HepG2 (cell line): ENCODE measurements around the gene ARHGAP45. TPM values are rescaled to one million over a fixed set of nuclear protein-coding genes. Genes with fewer than 3 reads are reported as not detected.

Experiments
- ELF1 ChIP-seq: sonication (generic); formaldehyde crosslinking; IDR thresholded peaks from 2 replicates; pipeline ENCODE4 v1.4.0; 2020; ENCODE audit warnings: missing genetic modification reagents
- GATAD2A ChIP-seq: IDR thresholded peaks from 2 replicates; pipeline ENCODE4 v1.6.1; 2016
- KDM5A ChIP-seq: fragments of 200-600 bp; sonication (generic); IDR thresholded peaks from 2 replicates; pipeline ENCODE4 v1.7.0; 2018; ENCODE audit warnings: antibody characterized with exemption, mild to moderate bottlenecking, low read length, borderline replicate concordance
- MXI1 ChIP-seq: IDR thresholded peaks from 3 replicates; pipeline ENCODE4 v1.6.1; 2012; ENCODE audit warnings: low read depth, low read length, inconsistent platforms, borderline replicate concordance
- RFX3 ChIP-seq: IDR thresholded peaks from 2 replicates; pipeline ENCODE4 v1.6.1; 2016; ENCODE audit warnings: missing biosample characterization, missing genetic modification reagents
- RXRA ChIP-seq: sonication (generic); formaldehyde crosslinking; IDR thresholded peaks from 2 replicates; pipeline ENCODE4 v1.5.1; 2020; ENCODE audit warnings: missing genetic modification reagents
- RXRB ChIP-seq: IDR thresholded peaks from 2 replicates; pipeline ENCODE4 v1.6.1; 2016; ENCODE audit warnings: borderline replicate concordance, missing genetic modification reagents, missing compliant biosample characterization
- SAP130 ChIP-seq: IDR thresholded peaks from 2 replicates; pipeline ENCODE4 v1.6.1; 2016; ENCODE audit warnings: low read depth
- SNRNP70 ChIP-seq: fragments of 200-400 bp; formaldehyde crosslinking; IDR thresholded peaks from 2 replicates; pipeline ENCODE4 v1.6.1; 2017; ENCODE audit warnings: mild to moderate bottlenecking, low read depth, low read length, moderate library complexity
- SP2 ChIP-seq: sonication (generic); formaldehyde crosslinking; IDR thresholded peaks from 2 replicates; pipeline ENCODE4 v1.5.1; 2020; ENCODE audit warnings: mild to moderate bottlenecking, missing genetic modification reagents
- YEATS2 ChIP-seq: sonication (generic); formaldehyde crosslinking; IDR thresholded peaks from 2 replicates; pipeline ENCODE4 v1.4.0; 2020; ENCODE audit warnings: missing genetic modification reagents, borderline replicate concordance
- ZFP82 ChIP-seq: sonication (generic); formaldehyde crosslinking; IDR thresholded peaks from 2 replicates; pipeline ENCODE4 v1.5.1; 2020; ENCODE audit warnings: mild to moderate bottlenecking, missing genetic modification reagents, borderline replicate concordance
- ZMYM3 ChIP-seq: sonication (generic); formaldehyde crosslinking; IDR thresholded peaks from 2 replicates; pipeline ENCODE4 v1.5.1; 2020; ENCODE audit warnings: mild to moderate bottlenecking, missing genetic modification reagents
- ZNF142 ChIP-seq: sonication (generic); formaldehyde crosslinking; IDR thresholded peaks from 2 replicates; pipeline ENCODE4 v1.4.0; 2020; ENCODE audit warnings: missing genetic modification reagents
- ZNF230 ChIP-seq: sonication (generic); formaldehyde crosslinking; IDR thresholded peaks from 2 replicates; pipeline ENCODE4 v1.4.0; 2020; ENCODE audit warnings: mild to moderate bottlenecking, missing genetic modification reagents
- ZNF577 ChIP-seq: sonication (generic); formaldehyde crosslinking; IDR thresholded peaks from 2 replicates; pipeline ENCODE4 v1.4.0; 2020; ENCODE audit warnings: mild to moderate bottlenecking, low read depth, missing genetic modification reagents, borderline replicate concordance
- ZNF615 ChIP-seq: sonication (generic); formaldehyde crosslinking; IDR thresholded peaks from 2 replicates; pipeline ENCODE4 v1.5.0; 2020; ENCODE audit warnings: mild to moderate bottlenecking, missing genetic modification reagents, borderline replicate concordance
- ZNF704 ChIP-seq: sonication (generic); formaldehyde crosslinking; IDR thresholded peaks from 2 replicates; pipeline ENCODE4 v1.8.1; 2023; ENCODE audit warnings: mild to moderate bottlenecking, inconsistent platforms, moderate library complexity, missing genetic modification reagents, borderline replicate concordance
- ZNF710 ChIP-seq: sonication (generic); formaldehyde crosslinking; IDR thresholded peaks from 2 replicates; pipeline ENCODE4 v1.5.0; 2020; ENCODE audit warnings: mild to moderate bottlenecking, missing genetic modification reagents, borderline replicate concordance
- ZNF749 ChIP-seq: sonication (generic); formaldehyde crosslinking; IDR thresholded peaks from 2 replicates; pipeline ENCODE4 v1.8.0; 2022; ENCODE audit warnings: mild to moderate bottlenecking, missing genetic modification reagents, moderate library complexity, borderline replicate concordance
- polyA plus RNA-seq, 8 experiments: library from polyadenylated mRNA; depleted of rRNA in 3 of 8; stranded (reverse) in 7 of 8; unstranded in 1 of 8; fragments of >200 nt; fragmentation: Illumina TruSeq in 4 of 8; extraction: Trizol in 4 of 8; gene quantifications; 2 replicates each; pipeline versions ENCODE4 v1.2.1 to v1.2.3, GENCODE V29; 2011 to 2016; ENCODE audit warnings: low read depth in 4 of 8, missing spikeins in 1 of 8, mixed read lengths in 1 of 8; ENCODE audit not compliant: insufficient read depth in 1 of 8
- total RNA-seq, 5 experiments: library from RNA; depleted of rRNA; stranded (reverse); fragments of >200 nt; fragmentation: Illumina TruSeq; extraction: Trizol; gene quantifications; 2 replicates each; pipeline ENCODE4 v1.2.3, GENCODE V29; 2016; ENCODE audit warnings: low read depth in 1 of 5

ARHGAP45 gene
- total and polyA plus RNA-seq, 2 of the 13 experiments (the other 11 are each of a cell fraction or from before 2014, with no cell fraction given) = 0.84 to 32.0 TPM

- TF ChIP-seq ZNF710 (CRISPR knock-in tag) = no peak
- TF ChIP-seq SAP130 (CRISPR knock-in tag) = no peak
- TF ChIP-seq RFX3 (CRISPR knock-in tag) = no peak
- TF ChIP-seq KDM5A = no peak
- TF ChIP-seq MXI1 = no peak
- TF ChIP-seq GATAD2A (CRISPR knock-in tag) = 0 out of 2 replicates have a peak, but pooled peaks have one; percentile 7
- TF ChIP-seq ZFP82 (CRISPR knock-in tag) = no peak
- peak; percentile 7 for TF ChIP-seq SP2
- no peak for TF ChIP-seq YEATS2 (CRISPR knock-in tag)
- 0 out of 2 replicates have a peak, but pooled peaks have one; percentile 25 for TF ChIP-seq RXRA (CRISPR knock-in tag)
- no peak for TF ChIP-seq SNRNP70
- no peak for TF ChIP-seq ZNF615 (CRISPR knock-in tag)
- TF ChIP-seq ZMYM3 (CRISPR knock-in tag) = peak; percentile 70; the same call in 1 of the 2 replicates
- no peak for TF ChIP-seq ZNF749 (CRISPR knock-in tag)
- TF ChIP-seq ZNF230 (CRISPR knock-in tag) = 0 out of 2 replicates have a peak, but pooled peaks have one; percentile 44
- no peak for TF ChIP-seq ZNF577 (CRISPR knock-in tag)
- no peak for TF ChIP-seq ZNF142 (CRISPR knock-in tag)
- TF ChIP-seq ELF1 (CRISPR knock-in tag) = no peak
- TF ChIP-seq RXRB = no peak
- TF ChIP-seq ZNF704 (CRISPR knock-in tag) = no peak
Measured at GRCh38 chr19:1041272-1041834, 25.6 kb upstream of the ARHGAP45 start (continued).
